HEK293 (cell line): ENCODE data around the gene PRKRA.

Experiments used
- KLF7 ChIP-seq: fragments of 450-650 bp; formaldehyde crosslinking; IDR thresholded peaks from 2 replicates; pipeline ENCODE4 v1.5.1; 2016; ENCODE audit warnings: missing biosample characterization, missing genetic modification characterization, borderline replicate concordance
- SCRT1 ChIP-seq: fragments of 450-650 bp; formaldehyde crosslinking; IDR thresholded peaks from 2 replicates; pipeline ENCODE4 v1.5.1; 2016; ENCODE audit warnings: missing biosample characterization, missing genetic modification characterization, borderline replicate concordance
- TCF7L2 ChIP-seq: IDR thresholded peaks from 2 replicates; pipeline ENCODE4 v1.6.1; 2011; ENCODE audit warnings: low read depth, mild to moderate bottlenecking, inconsistent platforms, low read length, moderate library complexity, borderline replicate concordance
- YY1 ChIP-seq: fragments of 450-650 bp; formaldehyde crosslinking; IDR thresholded peaks from 2 replicates; pipeline ENCODE4 v1.5.1; 2018; ENCODE audit warnings: missing biosample characterization, missing genetic modification characterization
- ZBTB17 ChIP-seq: fragments of 450-650 bp; formaldehyde crosslinking; IDR thresholded peaks from 2 replicates; pipeline ENCODE4 v1.5.1; 2016; ENCODE audit warnings: missing biosample characterization, missing genetic modification characterization
- ZNF266 ChIP-seq: fragments of 450-650 bp; formaldehyde crosslinking; IDR thresholded peaks from 2 replicates; pipeline ENCODE4 v1.5.1; 2016; ENCODE audit warnings: missing biosample characterization, missing genetic modification characterization, low read depth
- ZNF670 ChIP-seq: fragments of 450-650 bp; formaldehyde crosslinking; IDR thresholded peaks from 2 replicates; pipeline ENCODE4 v1.5.1; 2016; ENCODE audit warnings: missing biosample characterization, missing genetic modification characterization, low read depth
- ZNF792 ChIP-seq: fragments of 450-650 bp; formaldehyde crosslinking; IDR thresholded peaks from 2 replicates; pipeline ENCODE4 v1.5.1; 2016; ENCODE audit warnings: missing biosample characterization, missing genetic modification characterization
- ZSCAN30 ChIP-seq: fragments of 450-650 bp; IDR thresholded peaks from 2 replicates; pipeline ENCODE4 v1.5.1; 2018; ENCODE audit warnings: missing biosample characterization, mild to moderate bottlenecking, missing genetic modification characterization, moderate library complexity
- TF ChIP-seq, protein P1 (sequence below): fragments of 450-650 bp; formaldehyde crosslinking; IDR thresholded peaks from 2 replicates; pipeline ENCODE4 v1.5.1; 2016; ENCODE audit warnings: missing biosample characterization, missing genetic modification characterization
- TF ChIP-seq, protein P2 (sequence below): fragments of 450-650 bp; formaldehyde crosslinking; IDR thresholded peaks from 2 replicates; pipeline ENCODE4 v1.5.1; 2016; ENCODE audit warnings: missing biosample characterization, missing genetic modification characterization, low read depth

DNA sequence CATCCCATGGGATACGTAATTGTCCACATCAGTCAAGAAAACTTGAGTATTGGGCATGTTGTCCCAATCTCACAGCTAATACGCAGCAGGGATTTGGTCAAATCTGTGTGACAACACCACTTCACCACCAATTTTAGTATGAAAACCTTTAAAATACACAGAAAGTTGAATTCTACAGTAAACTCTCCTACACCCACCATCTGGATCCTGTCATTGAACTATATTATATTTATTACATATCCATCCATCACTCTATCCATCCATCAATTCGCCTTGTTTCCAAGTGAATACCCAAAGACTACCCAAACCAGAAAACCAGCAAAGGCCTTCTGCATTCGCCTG is 28.3 kb upstream of the PRKRA start:
- TF ChIP-seq, protein P1, sequence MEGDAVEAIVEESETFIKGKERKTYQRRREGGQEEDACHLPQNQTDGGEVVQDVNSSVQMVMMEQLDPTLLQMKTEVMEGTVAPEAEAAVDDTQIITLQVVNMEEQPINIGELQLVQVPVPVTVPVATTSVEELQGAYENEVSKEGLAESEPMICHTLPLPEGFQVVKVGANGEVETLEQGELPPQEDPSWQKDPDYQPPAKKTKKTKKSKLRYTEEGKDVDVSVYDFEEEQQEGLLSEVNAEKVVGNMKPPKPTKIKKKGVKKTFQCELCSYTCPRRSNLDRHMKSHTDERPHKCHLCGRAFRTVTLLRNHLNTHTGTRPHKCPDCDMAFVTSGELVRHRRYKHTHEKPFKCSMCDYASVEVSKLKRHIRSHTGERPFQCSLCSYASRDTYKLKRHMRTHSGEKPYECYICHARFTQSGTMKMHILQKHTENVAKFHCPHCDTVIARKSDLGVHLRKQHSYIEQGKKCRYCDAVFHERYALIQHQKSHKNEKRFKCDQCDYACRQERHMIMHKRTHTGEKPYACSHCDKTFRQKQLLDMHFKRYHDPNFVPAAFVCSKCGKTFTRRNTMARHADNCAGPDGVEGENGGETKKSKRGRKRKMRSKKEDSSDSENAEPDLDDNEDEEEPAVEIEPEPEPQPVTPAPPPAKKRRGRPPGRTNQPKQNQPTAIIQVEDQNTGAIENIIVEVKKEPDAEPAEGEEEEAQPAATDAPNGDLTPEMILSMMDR (tag by site-specific recombination) = no peak
- no peak for TF ChIP-seq ZNF670
- no peak for TF ChIP-seq SCRT1 (tag by site-specific recombination)
- TF ChIP-seq ZNF792 (tag by site-specific recombination) = no peak
- no peak for TF ChIP-seq KLF7 (tag by site-specific recombination)
- no peak for TF ChIP-seq YY1 (tag by site-specific recombination)
- no peak for TF ChIP-seq ZBTB17 (tag by site-specific recombination)
- no peak for TF ChIP-seq ZSCAN30 (tag by site-specific recombination)
- TF ChIP-seq ZNF266 (tag by site-specific recombination) = no peak
- TF ChIP-seq, protein P2, sequence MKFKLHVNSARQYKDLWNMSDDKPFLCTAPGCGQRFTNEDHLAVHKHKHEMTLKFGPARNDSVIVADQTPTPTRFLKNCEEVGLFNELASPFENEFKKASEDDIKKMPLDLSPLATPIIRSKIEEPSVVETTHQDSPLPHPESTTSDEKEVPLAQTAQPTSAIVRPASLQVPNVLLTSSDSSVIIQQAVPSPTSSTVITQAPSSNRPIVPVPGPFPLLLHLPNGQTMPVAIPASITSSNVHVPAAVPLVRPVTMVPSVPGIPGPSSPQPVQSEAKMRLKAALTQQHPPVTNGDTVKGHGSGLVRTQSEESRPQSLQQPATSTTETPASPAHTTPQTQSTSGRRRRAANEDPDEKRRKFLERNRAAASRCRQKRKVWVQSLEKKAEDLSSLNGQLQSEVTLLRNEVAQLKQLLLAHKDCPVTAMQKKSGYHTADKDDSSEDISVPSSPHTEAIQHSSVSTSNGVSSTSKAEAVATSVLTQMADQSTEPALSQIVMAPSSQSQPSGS = no peak
- TF ChIP-seq TCF7L2 = no peak
